IPS-11a (cell line): ENCODE results near the gene GRM5.
"Not testable (repeated sequence)": the region's sequence is repeated elsewhere in the genome, so short reads cannot be mapped to it uniquely, and the experiment has no call there.

Source experiments
- H3K4me3 ChIP-seq: one replicate; pipeline ENCODE4 v1.5.1; 2013; ENCODE audit warnings: low read depth, low read length, control low read depth

Gene GRM5

GRCh38 chr11:88975441-88975840 is 90.3 kb downstream of the GRM5 start:
- not testable (repeated sequence) for H3K4me3 ChIP-seq

GRCh38 chr11:88972210-88972609 is 93.6 kb downstream of the GRM5 start:
- no peak overlapping the region for H3K4me3 ChIP-seq

GRCh38 chr11:88961621-88962020 is 104.2 kb downstream of the GRM5 start:
- not testable (repeated sequence) for H3K4me3 ChIP-seq

GRCh38 chr11:88959857-88960256 is 105.9 kb downstream of the GRM5 start:
- H3K4me3 ChIP-seq = not testable (repeated sequence)

- H3K4me3 ChIP-seq = no peak overlapping the region
These were observed 114.8 kb downstream of the GRM5 start for GRCh38 chr11:88950975-88951374.

- H3K4me3 ChIP-seq = not testable (repeated sequence)
These were observed 116.9 kb downstream of the GRM5 start for GRCh38 chr11:88948908-88949307.

GRCh38 chr11:88947843-88948572 is 117.8 kb downstream of the GRM5 start:
- H3K4me3 ChIP-seq = not testable (repeated sequence)

- H3K4me3 ChIP-seq = not testable (repeated sequence)
These were observed 136.1 kb downstream of the GRM5 start for GRCh38 chr11:88929665-88930064.

GRCh38 chr11:88917065-88917464 is 148.7 kb downstream of the GRM5 start:
- not testable (repeated sequence) for H3K4me3 ChIP-seq

GRCh38 chr11:88909500-88909899 is 156.3 kb downstream of the GRM5 start:
- H3K4me3 ChIP-seq = no peak overlapping the region

GRCh38 chr11:88901436-88901835 is 164.3 kb downstream of the GRM5 start:
- H3K4me3 ChIP-seq = not testable (repeated sequence)

GRCh38 chr11:88888855-88889254 is 176.9 kb downstream of the GRM5 start:
- not testable (repeated sequence) for H3K4me3 ChIP-seq

GRCh38 chr11:88886796-88887195 is 179.0 kb downstream of the GRM5 start:
- H3K4me3 ChIP-seq = no peak overlapping the region

GRCh38 chr11:88882800-88883199 is 183.0 kb downstream of the GRM5 start:
- not testable (repeated sequence) for H3K4me3 ChIP-seq

- H3K4me3 ChIP-seq = no peak overlapping the region
These were observed 204.2 kb downstream of the GRM5 start for GRCh38 chr11:88861618-88862017.

- not testable (repeated sequence) for H3K4me3 ChIP-seq
These were observed 205.4 kb downstream of the GRM5 start for GRCh38 chr11:88860431-88860830.

GRCh38 chr11:88853963-88854362 is 211.8 kb downstream of the GRM5 start:
- not testable (repeated sequence) for H3K4me3 ChIP-seq

- not testable (repeated sequence) for H3K4me3 ChIP-seq
These were observed 214.2 kb downstream of the GRM5 start for GRCh38 chr11:88851547-88851946.

- H3K4me3 ChIP-seq = not testable (repeated sequence)
These were observed 216.0 kb downstream of the GRM5 start for GRCh38 chr11:88849773-88850172.

- no peak overlapping the region for H3K4me3 ChIP-seq
These were observed 216.4 kb downstream of the GRM5 start for GRCh38 chr11:88849368-88849767.

GRCh38 chr11:88846266-88846665 is 219.5 kb downstream of the GRM5 start:
- not testable (repeated sequence) for H3K4me3 ChIP-seq

- H3K4me3 ChIP-seq = not testable (repeated sequence)
These were observed 220.8 kb downstream of the GRM5 start for GRCh38 chr11:88844941-88845340.

- H3K4me3 ChIP-seq = not testable (repeated sequence)
These were observed 221.9 kb downstream of the GRM5 start for GRCh38 chr11:88843766-88844426.
